Suprapubic skin (tissue), 4 donors: Measurements from ENCODE around the gene FUT9.

ENCODE experiments used
- EP300 ChIP-seq: sonication (generic); formaldehyde crosslinking; IDR thresholded peaks from one replicate; pipeline ENCODE4 v1.6.1; 2017; ENCODE audit warnings: antibody characterized with exemption
- POLR2A ChIP-seq, 2 donors: fragments of 450-650 bp; IDR thresholded peaks; one replicate each; pipeline ENCODE4 v1.6.1; 2017; ENCODE audit warnings: antibody characterized with exemption in 2 of 2, mild to moderate bottlenecking in 2 of 2, moderate library complexity in 2 of 2
- POLR2AphosphoS5 ChIP-seq, 3 donors: sonication (generic); formaldehyde crosslinking; IDR thresholded peaks; one replicate each; pipeline ENCODE4 v1.6.1; 2017; ENCODE audit warnings: antibody characterized with exemption in 3 of 3
- TF ChIP-seq, protein P1 (sequence below), 2 donors: fragments of 200-600 bp in 1 of 2; fragments of 450-650 bp in 1 of 2; sonication (generic) in 1 of 2; IDR thresholded peaks; one replicate each; pipeline ENCODE4 v1.5.1; 2016 to 2019; ENCODE audit warnings: antibody characterized with exemption in 2 of 2, mild to moderate bottlenecking in 1 of 2, moderate library complexity in 1 of 2

DNA sequence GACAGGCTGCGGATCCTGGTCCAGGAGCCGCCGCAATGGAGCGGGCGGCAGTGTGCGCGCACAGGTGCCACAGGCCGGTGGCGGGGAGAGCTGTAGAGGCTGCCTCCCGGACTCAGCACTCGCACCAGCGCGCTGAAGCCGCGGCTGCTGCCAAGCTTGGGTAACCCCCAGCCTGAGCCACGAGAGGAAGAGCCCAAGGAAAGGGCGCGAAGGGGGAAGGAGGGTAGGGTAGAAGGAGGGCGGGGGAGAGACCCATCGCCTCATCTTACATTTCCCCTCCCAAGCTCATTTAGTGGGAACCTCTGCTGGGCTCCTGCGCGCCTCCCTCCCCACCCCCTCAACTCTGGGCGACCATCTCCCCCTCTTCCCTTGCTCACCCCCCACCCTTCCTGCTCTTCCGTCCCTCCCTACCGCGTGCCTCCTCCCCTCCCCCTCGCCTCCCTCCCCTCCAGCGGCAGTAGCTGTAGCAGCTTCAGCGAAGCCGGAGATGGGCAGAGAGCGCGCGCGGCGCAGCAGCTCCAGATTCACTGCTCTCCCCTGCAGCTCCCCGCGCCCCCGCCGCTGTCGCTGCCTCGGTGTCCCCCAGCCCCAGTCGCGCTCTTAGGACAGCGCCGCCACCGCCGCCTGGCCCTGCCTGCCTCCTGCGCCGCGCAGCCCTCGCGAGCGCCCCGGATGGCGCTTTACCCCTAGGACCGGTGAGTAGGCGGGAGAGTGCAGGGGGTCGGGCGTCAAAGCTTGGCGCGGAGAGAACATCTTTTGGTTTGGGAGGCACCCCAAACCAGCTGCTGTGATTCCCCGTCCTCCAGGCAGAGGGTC, at the start of gene FUT9:
- TF ChIP-seq, protein P1, sequence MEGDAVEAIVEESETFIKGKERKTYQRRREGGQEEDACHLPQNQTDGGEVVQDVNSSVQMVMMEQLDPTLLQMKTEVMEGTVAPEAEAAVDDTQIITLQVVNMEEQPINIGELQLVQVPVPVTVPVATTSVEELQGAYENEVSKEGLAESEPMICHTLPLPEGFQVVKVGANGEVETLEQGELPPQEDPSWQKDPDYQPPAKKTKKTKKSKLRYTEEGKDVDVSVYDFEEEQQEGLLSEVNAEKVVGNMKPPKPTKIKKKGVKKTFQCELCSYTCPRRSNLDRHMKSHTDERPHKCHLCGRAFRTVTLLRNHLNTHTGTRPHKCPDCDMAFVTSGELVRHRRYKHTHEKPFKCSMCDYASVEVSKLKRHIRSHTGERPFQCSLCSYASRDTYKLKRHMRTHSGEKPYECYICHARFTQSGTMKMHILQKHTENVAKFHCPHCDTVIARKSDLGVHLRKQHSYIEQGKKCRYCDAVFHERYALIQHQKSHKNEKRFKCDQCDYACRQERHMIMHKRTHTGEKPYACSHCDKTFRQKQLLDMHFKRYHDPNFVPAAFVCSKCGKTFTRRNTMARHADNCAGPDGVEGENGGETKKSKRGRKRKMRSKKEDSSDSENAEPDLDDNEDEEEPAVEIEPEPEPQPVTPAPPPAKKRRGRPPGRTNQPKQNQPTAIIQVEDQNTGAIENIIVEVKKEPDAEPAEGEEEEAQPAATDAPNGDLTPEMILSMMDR (IDR thresholded peaks at IDR 0.05): no peak
- TF ChIP-seq POLR2AphosphoS5 (IDR thresholded peaks at IDR 0.05): no peak
- no peak for TF ChIP-seq EP300
- no peak for TF ChIP-seq POLR2A (IDR thresholded peaks at IDR 0.05)
